ENCODE measurements around the gene EIF6. TPM values are rescaled to one million over a fixed set of nuclear protein-coding genes. Genes with fewer than 3 reads are reported as not detected.

Gene EIF6
- total and polyA plus RNA-seq, 2 of the 8 experiments (the other 6 are each of a cell fraction or from before 2014, with no cell fraction given) = 184 to 319 TPM

DNA sequence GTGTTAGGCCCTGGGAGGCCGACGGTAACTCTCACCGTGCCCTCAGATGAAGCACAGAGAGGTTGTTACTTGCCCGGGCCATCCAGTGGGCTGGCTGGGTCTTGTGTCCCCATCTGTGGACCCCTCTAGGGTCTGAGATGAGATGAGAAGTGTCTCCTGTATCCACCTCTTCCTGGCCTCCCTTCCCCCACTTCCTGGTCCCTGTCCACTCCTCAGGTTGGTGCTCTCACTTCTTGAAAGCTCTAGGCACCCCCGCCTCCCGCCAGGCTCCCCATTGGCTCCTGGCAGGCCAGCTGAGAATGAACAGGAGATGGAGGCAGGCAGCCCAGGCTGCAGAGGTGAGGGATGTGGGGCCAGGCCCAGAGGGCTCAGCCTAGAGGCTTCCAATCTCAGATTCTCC lies 8.2 kb downstream of the EIF6 start:
- H3K18ac ChIP-seq (ENCODE audit: extremely low read depth, low read length) = no peak overlapping the region
- FAIRE-seq = no peak

More for the DNA sequence above, 8.2 kb downstream of the EIF6 start:
- H3K56ac ChIP-seq (replicated peaks; ENCODE audit: insufficient read length, low read depth, low read length) = no peak overlapping the region
- peak overlapping the region; percentile 39; the same call in 1 of the 2 replicates for H4K8ac ChIP-seq (ENCODE audit: extremely low read depth, insufficient read depth, low read length)
- H4K5ac ChIP-seq (ENCODE audit: insufficient read length, low read depth, low read length) = no peak overlapping the region
- H2BK15ac ChIP-seq (ENCODE audit: low read length) = no peak overlapping the region
- peaks cover 4% of the 10 kb centered on the region; the same call in 1 of the 2 replicates for H3K23me2 ChIP-seq (ENCODE audit: low read depth, low read length)
- no peaks in the 10 kb centered on the region for H3K27me3 ChIP-seq (replicated peaks in 1 of 4; ENCODE audit: control insufficient read depth in 3 of 4, extremely low read depth in 1 of 4, insufficient read depth in 3 of 4, low read length in 3 of 4)
- POLR2A ChIA-PET (ENCODE audit: partially characterized antibody) = interaction anchor here (1.0 to 7.9 kb wide), 5 partner anchors 10 to 130 kb away, joined by 3 to 98 read pairs (median 8); partner anchors contain the start of genes EDEM2 and FAM83C
- TF ChIP-seq, protein P1, sequence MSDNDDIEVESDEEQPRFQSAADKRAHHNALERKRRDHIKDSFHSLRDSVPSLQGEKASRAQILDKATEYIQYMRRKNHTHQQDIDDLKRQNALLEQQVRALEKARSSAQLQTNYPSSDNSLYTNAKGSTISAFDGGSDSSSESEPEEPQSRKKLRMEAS (IDR thresholded peaks at IDR 0.05) = no peak
- TF ChIP-seq RFX5 (IDR thresholded peaks at IDR 0.05; ENCODE audit: borderline replicate concordance, low read depth, low read length) = no peak
- TF ChIP-seq CHD2 (IDR thresholded peaks at IDR 0.05; ENCODE audit: low read length) = no peak
- TF ChIP-seq POLR2A (IDR thresholded peaks at IDR 0.05; ENCODE audit: control extremely low read depth in 1 of 2, low read depth in 2 of 2, low read length in 2 of 2) = peak in 1 of 2 experiments; percentile 36; a peak in 2 of 3 replicates
- no peak for TF ChIP-seq POLR2AphosphoS5 (IDR thresholded peaks at IDR 0.05; ENCODE audit: low read depth, low read length)
- no peak for TF ChIP-seq BRCA1 (IDR thresholded peaks at IDR 0.05; ENCODE audit: low read depth, low read length)
- no peak for TF ChIP-seq CBX5 (IDR thresholded peaks at IDR 0.05; ENCODE audit: low read depth, low read length)
- no peak for TF ChIP-seq RBBP5 (IDR thresholded peaks at IDR 0.05; ENCODE audit: borderline replicate concordance, low read depth, low read length)
- CTCF ChIA-PET (ENCODE audit: partially characterized antibody) = interaction anchor here (0.6 to 11.1 kb wide), 5 partner anchors 16 to 131 kb away, joined by 3 to 104 read pairs (median 3); no protein-coding TSS in a partner anchor
- H3K4me3 ChIP-seq (ENCODE audit: extremely low read depth in 1 of 4, insufficient read depth in 2 of 4, low read depth in 3 of 4, low read length in 4 of 4) = peak overlapping the region in 1 of 4 experiments; percentile 73; a peak in 2 of 8 replicates
- no peak overlapping the region for H3K27ac ChIP-seq (ENCODE audit: low read depth, low read length)
- H4K20me1 ChIP-seq (replicated peaks in 1 of 2; ENCODE audit: control insufficient read depth in 1 of 2, insufficient read depth in 2 of 2, low read length in 2 of 2) = peaks cover 7 to 12% of the 10 kb centered on the region in 2 experiments
- H3K4me2 ChIP-seq (ENCODE audit: insufficient read depth in 1 of 2, low read depth in 2 of 2, low read length in 2 of 2) = peak overlapping the region; percentile 71 to 95; a peak in 3 of 4 replicates
- WGBS, 2 experiments (ENCODE audit: extremely low coverage in 1 of 2, insufficient coverage in 1 of 2, insufficient read length in 1 of 2, insufficient replicate concordance in 2 of 2, low coverage in 1 of 2, low lambda C conversion rate in 2 of 2, missing lambda C conversion rate in 1 of 2) = 89% methylated on average over 6 of the region's 6 CpGs; no CpG with 5 or more reads in 1 of the 2 experiments
- H2BK5ac ChIP-seq (ENCODE audit: low read depth, low read length) = no peak overlapping the region
- H2BK12ac ChIP-seq (ENCODE audit: low read depth, low read length) = no peak overlapping the region
- no peak for DNase-seq (ENCODE audit: low read depth in 1 of 2, low spot score in 2 of 2)
- peaks cover 0 to 2% of the 10 kb centered on the region in 2 experiments; a peak in 2 of 4 replicates for H3K79me2 ChIP-seq (ENCODE audit: control insufficient read depth in 1 of 2, insufficient read depth in 2 of 2, low read length in 2 of 2)
- H3K4ac ChIP-seq (replicated peaks; ENCODE audit: insufficient read length, low read depth, low read length) = no peak overlapping the region
- H2BK20ac ChIP-seq (ENCODE audit: low read length) = no peak overlapping the region
- H3K4me1 ChIP-seq (replicated peaks in 1 of 4; ENCODE audit: control insufficient read depth in 3 of 4, insufficient read depth in 4 of 4, low read length in 3 of 4) = peaks cover 5 to 9% (median 7%) of the 10 kb centered on the region in 4 experiments; a peak in 6 of 7 replicates
- no peak overlapping the region for H3K23ac ChIP-seq (ENCODE audit: insufficient read length)
- peaks cover 2% of the 10 kb centered on the region; the same call in 1 of the 2 replicates for H3K79me1 ChIP-seq (ENCODE audit: low read depth, low read length)
- no peak overlapping the region for H2AK5ac ChIP-seq (ENCODE audit: low read depth, low read length)
- no peak overlapping the region for H2BK120ac ChIP-seq (replicated peaks; ENCODE audit: low read depth, low read length)
- H3K14ac ChIP-seq (ENCODE audit: insufficient read length) = no peak overlapping the region
- H3K36me3 ChIP-seq (ENCODE audit: control insufficient read depth in 2 of 4, insufficient read depth in 4 of 4, low read length in 3 of 4) = peaks cover 22 to 36% (median 24%) of the 10 kb centered on the region in 4 experiments
- no peak overlapping the region for H2AFZ ChIP-seq (ENCODE audit: low read length)
- H4K91ac ChIP-seq (replicated peaks; ENCODE audit: insufficient read length, low read length) = no peak overlapping the region
- H3K9me3 ChIP-seq (ENCODE audit: insufficient read depth in 2 of 2, low read depth in 1 of 2, low read length in 1 of 2) = no peaks in the 10 kb centered on the region
- H3K9ac ChIP-seq (replicated peaks in 1 of 4; ENCODE audit: extremely low read depth in 1 of 4, low read depth in 3 of 4, low read length in 3 of 4) = no peak overlapping the region; a peak in 1 of 7 replicates

All from H1 (cell line).